H1 (cell line): ENCODE results near the gene TIAM2. TPM values are rescaled to one million over a fixed set of nuclear protein-coding genes. Genes with fewer than 3 reads are reported as not detected.

ENCODE experiments used
- CTCF ChIA-PET: fragments of 300-600 bp; sonication (Branson Sonifier 250); formaldehyde crosslinking; loops from one replicate; lab custom pipeline; 2021; ENCODE audit not compliant: partially characterized antibody; lab: Charles Lee
- POLR2A ChIA-PET: fragments of 300-600 bp; sonication (Branson Sonifier 250); formaldehyde crosslinking; loops from one replicate; lab custom pipeline; 2021; ENCODE audit warnings: inconsistent platforms; ENCODE audit not compliant: partially characterized antibody; lab: Charles Lee
- DNase-seq, 2 experiments: peaks; one replicate each; pipeline versions ENCODE4 v3.0.0 to v3.0.0-alpha.2; 2010 to 2022; ENCODE audit warnings: low spot score in 2 of 2, low read depth in 1 of 2, mixed read lengths in 1 of 2
- FAIRE-seq: peaks from 2 replicates; lab custom pipeline; 2011; peaks lifted over from hg19 to GRCh38; lab: Jason Lieb, UNC
- H2AFZ ChIP-seq: 2 replicates; pipeline ENCODE4 v1.8.1; 2012; ENCODE audit warnings: low read length, inconsistent platforms
- H2AK5ac ChIP-seq: 2 replicates; pipeline ENCODE4 v1.6.1; 2013; ENCODE audit warnings: low read depth, low read length
- H2BK120ac ChIP-seq: replicated peaks from 2 replicates; pipeline ENCODE3; 2013; ENCODE audit warnings: low read depth, low read length, inconsistent platforms
- H2BK12ac ChIP-seq: 2 replicates; pipeline ENCODE4 v1.6.1; 2013; ENCODE audit warnings: low read depth, low read length
- H2BK15ac ChIP-seq: 2 replicates; pipeline ENCODE4 v1.6.1; 2013; ENCODE audit warnings: low read length
- H2BK20ac ChIP-seq: 2 replicates; pipeline ENCODE4 v1.6.1; 2013; ENCODE audit warnings: low read length
- H2BK5ac ChIP-seq: 2 replicates; pipeline ENCODE4 v1.6.1; 2013; ENCODE audit warnings: low read depth, low read length
- H3K14ac ChIP-seq: 2 replicates; pipeline ENCODE4 v1.6.1; 2013; ENCODE audit warnings: inconsistent platforms; ENCODE audit not compliant: insufficient read length
- H3K18ac ChIP-seq: 2 replicates; pipeline ENCODE4 v1.6.1; 2013; ENCODE audit warnings: low read length; ENCODE audit errors: extremely low read depth
- H3K23ac ChIP-seq: 2 replicates; pipeline ENCODE4 v1.6.1; 2013; ENCODE audit warnings: inconsistent platforms; ENCODE audit not compliant: insufficient read length
- H3K23me2 ChIP-seq: 2 replicates; pipeline ENCODE4 v1.6.1; 2013; ENCODE audit warnings: low read depth, low read length
- H3K27ac ChIP-seq: 2 replicates; pipeline ENCODE4 v1.6.1; 2011; ENCODE audit warnings: low read depth, low read length, inconsistent platforms
- H3K27me3 ChIP-seq, 4 experiments: replicated peaks in 1 of 4; 1 replicate in 1 of 4; 2 replicates in 3 of 4; pipeline versions ENCODE4 v1.6.1 to v1.8.1; 2011 to 2013; ENCODE audit warnings: low read length in 3 of 4, mild to moderate bottlenecking in 3 of 4, inconsistent platforms in 2 of 4, mixed read lengths in 2 of 4, moderate library complexity in 1 of 4; ENCODE audit not compliant: control insufficient read depth in 3 of 4, insufficient read depth in 3 of 4; ENCODE audit errors: extremely low read depth in 1 of 4
- H3K36me3 ChIP-seq, 4 experiments: 2 replicates each; pipeline versions ENCODE4 v1.6.1 to v1.8.1; 2011 to 2013; ENCODE audit warnings: mild to moderate bottlenecking in 4 of 4, low read length in 3 of 4, moderate library complexity in 2 of 4, control low read depth in 1 of 4, inconsistent platforms in 1 of 4; ENCODE audit not compliant: insufficient read depth in 4 of 4, control insufficient read depth in 2 of 4
- H3K4ac ChIP-seq: replicated peaks from 2 replicates; pipeline ENCODE3; 2013; ENCODE audit warnings: low read length, low read depth, mixed read lengths, inconsistent platforms; ENCODE audit not compliant: insufficient read length
- H3K4me1 ChIP-seq, 4 experiments: replicated peaks in 1 of 4; 1 replicate in 1 of 4; 2 replicates in 3 of 4; pipeline versions ENCODE4 v1.6.1 to v1.8.1; 2011 to 2013; ENCODE audit warnings: low read length in 3 of 4, inconsistent platforms in 2 of 4, mixed read lengths in 1 of 4; ENCODE audit not compliant: insufficient read depth in 4 of 4, control insufficient read depth in 3 of 4
- H3K4me2 ChIP-seq, 2 experiments: 2 replicates each; pipeline versions ENCODE4 v1.6.1 to v1.8.1; 2011 to 2013; ENCODE audit warnings: low read depth in 2 of 2, low read length in 2 of 2, control low read depth in 1 of 2, inconsistent platforms in 1 of 2, mild to moderate bottlenecking in 1 of 2; ENCODE audit not compliant: insufficient read depth in 1 of 2
- H3K4me3 ChIP-seq, 4 experiments: fragments of 200-600, 300-600 bp in 1 of 4; sonication (generic), shearing (Covaris generic), sonication (Bioruptor Twin) in 1 of 4; 2 replicates each; pipeline versions ENCODE4 v1.5.1 to v1.8.1; 2011 to 2016; ENCODE audit warnings: low read length in 4 of 4, low read depth in 3 of 4, control low read depth in 2 of 4, inconsistent platforms in 2 of 4, mild to moderate bottlenecking in 2 of 4, mixed read lengths in 1 of 4, moderate library complexity in 1 of 4; ENCODE audit not compliant: insufficient read depth in 2 of 4; ENCODE audit errors: extremely low read depth in 1 of 4
- H3K56ac ChIP-seq: replicated peaks from 2 replicates; pipeline ENCODE3; 2013; ENCODE audit warnings: low read depth, mild to moderate bottlenecking, mixed read lengths, low read length, inconsistent platforms; ENCODE audit not compliant: insufficient read length
- H3K79me1 ChIP-seq: 2 replicates; pipeline ENCODE4 v1.6.1; 2013; ENCODE audit warnings: low read depth, low read length, control low read depth
- H3K79me2 ChIP-seq, 2 experiments: 2 replicates each; pipeline versions ENCODE4 v1.6.1 to v1.8.1; 2012 to 2013; ENCODE audit warnings: low read length in 2 of 2, mild to moderate bottlenecking in 2 of 2, inconsistent platforms in 1 of 2; ENCODE audit not compliant: insufficient read depth in 2 of 2, control insufficient read depth in 1 of 2
- H3K9ac ChIP-seq, 4 experiments: replicated peaks in 1 of 4; 1 replicate in 1 of 4; 2 replicates in 3 of 4; pipeline versions ENCODE4 v1.6.1 to v1.8.1; 2011 to 2013; ENCODE audit warnings: low read depth in 3 of 4, low read length in 3 of 4, control low read depth in 2 of 4, mild to moderate bottlenecking in 2 of 4, moderate library complexity in 2 of 4, inconsistent platforms in 1 of 4; ENCODE audit errors: extremely low read depth in 1 of 4
- H3K9me3 ChIP-seq, 2 experiments: 2 replicates each; pipeline versions ENCODE4 v1.6.1 to v1.8.1; 2012 to 2013; ENCODE audit warnings: mild to moderate bottlenecking in 2 of 2, moderate library complexity in 2 of 2, control low read depth in 1 of 2, inconsistent platforms in 1 of 2, low read depth in 1 of 2, low read length in 1 of 2, mixed read lengths in 1 of 2; ENCODE audit not compliant: insufficient read depth in 2 of 2
- H4K20me1 ChIP-seq, 2 experiments: replicated peaks in 1 of 2; 2 replicates each; pipeline versions ENCODE3 to v1.8.1; 2011 to 2013; ENCODE audit warnings: inconsistent platforms in 2 of 2, low read length in 2 of 2, mild to moderate bottlenecking in 1 of 2; ENCODE audit not compliant: insufficient read depth in 2 of 2, control insufficient read depth in 1 of 2
- H4K5ac ChIP-seq: 2 replicates; pipeline ENCODE4 v1.6.1; 2013; ENCODE audit warnings: low read length, low read depth, mixed read lengths, inconsistent platforms; ENCODE audit not compliant: insufficient read length
- H4K8ac ChIP-seq: 2 replicates; pipeline ENCODE4 v1.8.0; 2013; ENCODE audit warnings: mild to moderate bottlenecking, moderate library complexity, low read length, inconsistent platforms; ENCODE audit not compliant: insufficient read depth; ENCODE audit errors: extremely low read depth
- H4K91ac ChIP-seq: replicated peaks from 2 replicates; pipeline ENCODE3; 2013; ENCODE audit warnings: low read length, mixed read lengths, inconsistent platforms; ENCODE audit not compliant: insufficient read length
- CHD1 ChIP-seq: IDR thresholded peaks from 2 replicates; pipeline ENCODE4 v1.6.1; 2012; ENCODE audit warnings: low read depth, low read length, improper control_type of control experiment
- EGR1 ChIP-seq: IDR thresholded peaks from 2 replicates; pipeline ENCODE4 v1.6.1; 2011; ENCODE audit warnings: low read depth, low read length, borderline replicate concordance
- GABPA ChIP-seq: IDR thresholded peaks from 2 replicates; pipeline ENCODE4 v1.6.1; 2011; ENCODE audit warnings: mild to moderate bottlenecking, low read length, moderate library complexity, borderline replicate concordance; ENCODE audit not compliant: insufficient read depth
- JUN ChIP-seq: IDR thresholded peaks from 2 replicates; pipeline ENCODE4 v1.6.1; 2011; ENCODE audit warnings: low read depth, mild to moderate bottlenecking, improper control_type of control experiment, low read length
- WGBS, 2 experiments: shearing (Covaris generic) in 1 of 2; methylation state at CpG; one replicate each; pipeline versions ENCODE4 v1.1.6 to v1.1.7; 2013 to 2015; ENCODE audit warnings: low lambda C conversion rate in 2 of 2, mixed read lengths in 2 of 2, inconsistent platforms in 1 of 2, low coverage in 1 of 2, missing lambda C conversion rate in 1 of 2; ENCODE audit not compliant: insufficient replicate concordance in 2 of 2, insufficient coverage in 1 of 2, insufficient read length in 1 of 2; ENCODE audit errors: extremely low coverage in 1 of 2, missing lambda C conversion rate in 1 of 2; 5-methylcytosine and 5-hydroxymethylcytosine counted together
- polyA plus RNA-seq, 7 experiments: library from polyadenylated mRNA; depleted of rRNA in 3 of 7; stranded (reverse) in 5 of 7; unstranded in 2 of 7; fragments of >200 nt in 5 of 7; fragments of 200-250 nt in 2 of 7; gene quantifications; 1 replicate in 5 of 7; 2 replicates in 1 of 7; 4 replicates in 1 of 7; pipeline versions ENCODE4 v1.2.1 to v1.2.3, GENCODE V29; 2011 to 2013; ENCODE audit warnings: missing spikeins in 2 of 7, mixed read lengths in 2 of 7
- total RNA-seq: library from RNA; stranded (reverse); fragmentation: NEBNext Ultra II Directional; extraction: Animal tissue kit (Norgen Biotek cat#: 25700); gene quantifications from 2 replicates; pipeline ENCODE4 v1.2.1, GENCODE V29; 2021

The TIAM2 gene
- total and polyA plus RNA-seq, 2 of the 8 experiments (the other 6 are each of a cell fraction or from before 2014, with no cell fraction given), result 7.4 to 23.9 TPM

DNA sequence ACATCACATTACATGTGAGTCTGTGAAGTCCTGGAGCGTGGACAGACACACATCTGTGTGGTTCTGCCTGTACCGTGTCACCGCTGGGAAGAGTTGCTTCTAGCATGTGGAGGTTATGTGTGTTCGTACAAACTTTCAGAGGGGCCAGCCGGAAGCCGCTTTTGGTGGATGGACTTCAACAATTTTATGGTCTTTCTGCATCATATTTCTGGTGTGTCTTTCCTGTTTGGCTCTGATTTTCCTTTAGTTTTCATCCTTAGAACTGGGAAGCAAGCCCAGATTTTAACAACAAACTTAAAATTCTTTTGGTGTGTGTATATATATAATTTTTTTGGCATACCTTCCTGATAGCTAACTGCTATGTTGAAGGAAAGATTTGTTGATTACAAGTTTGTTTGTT, 71.2 kb downstream of the TIAM2 start:
- TF ChIP-seq CHD1, result no peak
- TF ChIP-seq GABPA, result no peak
- TF ChIP-seq JUN, result no peak
- TF ChIP-seq EGR1, result no peak
- CTCF ChIA-PET, result interaction anchor here (1.0 to 1.2 kb wide), 2 partner anchors 14 to 92 kb away, joined by 3 read pairs; no protein-coding TSS in a partner anchor
- no peak overlapping the region for H4K8ac ChIP-seq
- no peak overlapping the region for H3K4me2 ChIP-seq
- no peak overlapping the region for H3K27ac ChIP-seq
- FAIRE-seq, result no peak
- H3K9ac ChIP-seq, result no peak overlapping the region
- H3K4me1 ChIP-seq, result peaks cover 0 to 5% (median 0%) of the 10 kb centered on the region in 4 experiments; a peak in 2 of 7 replicates
- H4K91ac ChIP-seq, result no peak overlapping the region
- 92% methylated on average over 6 of the region's 6 CpGs; no CpG with 5 or more reads in 1 of the 2 experiments for WGBS, 2 experiments
- H3K79me2 ChIP-seq, result no peaks in the 10 kb centered on the region; a peak in 1 of 4 replicates
- H3K4me3 ChIP-seq, result no peak overlapping the region
- H3K14ac ChIP-seq, result no peak overlapping the region
- no peak overlapping the region for H2BK12ac ChIP-seq
- H3K27me3 ChIP-seq, result no peaks in the 10 kb centered on the region
- H2AK5ac ChIP-seq, result no peak overlapping the region
- no peak overlapping the region for H2BK15ac ChIP-seq
- H3K18ac ChIP-seq, result no peak overlapping the region
- H3K4ac ChIP-seq, result no peak overlapping the region
- no peaks in the 10 kb centered on the region for H3K36me3 ChIP-seq
- H2BK120ac ChIP-seq, result no peak overlapping the region
- H2BK5ac ChIP-seq, result peak overlapping the region; percentile 71; the same call in 1 of the 2 replicates
- H4K20me1 ChIP-seq, result no peaks in the 10 kb centered on the region
- POLR2A ChIA-PET, result no interaction called here
- no peak for DNase-seq
- H2BK20ac ChIP-seq, result no peak overlapping the region; the same call in 1 of the 2 replicates
- no peaks in the 10 kb centered on the region for H3K23me2 ChIP-seq
- no peaks in the 10 kb centered on the region for H3K9me3 ChIP-seq
- H3K79me1 ChIP-seq, result peaks cover 5% of the 10 kb centered on the region; the same call in 1 of the 2 replicates
- H2AFZ ChIP-seq, result no peak overlapping the region
- H4K5ac ChIP-seq, result no peak overlapping the region
- no peak overlapping the region for H3K23ac ChIP-seq
- no peak overlapping the region for H3K56ac ChIP-seq
